HepG2 (cell line): ENCODE measurements around the gene ERLIN1. TPM values are rescaled to one million over a fixed set of nuclear protein-coding genes. Genes with fewer than 3 reads are reported as not detected.

Experiments used
- ATAC-seq: fragments of 200-7000 bp; cut with Tn5 transposase; 3 replicates; pipeline ENCODE4 v1.9.1; 2020; ENCODE audit warnings: mild to moderate bottlenecking, moderate library complexity
- BruUV-seq: library from RNA; stranded (reverse); fragments of 400-500 nt; replicated peaks from 2 replicates; lab custom pipeline; 2021; lab: Mats Ljungman, UMichigan
- CTCF ChIA-PET: fragments of 300-600 bp; formaldehyde crosslinking; extraction: SDS; loops from one replicate; lab custom pipeline; 2021; ENCODE audit warnings: low total read pairs, inconsistent platforms, low intra/inter-chr PET ratio; lab: Yijun Ruan, JAX
- POLR2A ChIA-PET: fragments of 350-600 bp; sonication (Branson Sonifier 250); formaldehyde crosslinking; loops from one replicate; lab custom pipeline; 2020; ENCODE audit warnings: antibody characterized with exemption, inconsistent platforms; lab: Yijun Ruan, JAX
- DNase-seq: peaks from one replicate; pipeline ENCODE4 v3.0.0-alpha.2; 2015; ENCODE audit warnings: low spot score
- FAIRE-seq: peaks from 3 replicates; lab custom pipeline; 2011; peaks lifted over from hg19 to GRCh38; lab: Jason Lieb, UNC
- H2AFZ ChIP-seq: one replicate; pipeline ENCODE4 v1.6.1; 2011; ENCODE audit warnings: low read length, inconsistent platforms
- H3K27ac ChIP-seq: fragments of 300-600 bp; 3 replicates; pipeline ENCODE4 v1.8.0; 2011; ENCODE audit warnings: mixed run types, mild to moderate bottlenecking, mixed read lengths, low read length, inconsistent platforms; ENCODE audit not compliant: insufficient read depth; ENCODE audit errors: extremely low read length
- H3K27me3 ChIP-seq, 2 experiments: fragments of 200-600 bp in 1 of 2; 2 replicates in 1 of 2; 3 replicates in 1 of 2; pipeline versions ENCODE4 v1.6.0 to v1.8.0; 2011; ENCODE audit warnings: low read length in 2 of 2, mild to moderate bottlenecking in 2 of 2, moderate library complexity in 2 of 2, inconsistent platforms in 1 of 2; ENCODE audit not compliant: insufficient read depth in 2 of 2, control insufficient read depth in 1 of 2
- H3K36me3 ChIP-seq, 2 experiments: fragments of 200-600 bp in 1 of 2; replicated peaks in 1 of 2; 2 replicates in 1 of 2; 3 replicates in 1 of 2; pipeline versions ENCODE4 v1.5.1 to v1.8.0; 2011; ENCODE audit warnings: low read length in 2 of 2, inconsistent platforms in 1 of 2; ENCODE audit not compliant: insufficient read depth in 2 of 2, control insufficient read depth in 1 of 2
- H3K4me1 ChIP-seq: 2 replicates; pipeline ENCODE4 v1.5.1; 2012; ENCODE audit warnings: low read length, inconsistent platforms; ENCODE audit not compliant: insufficient read depth
- H3K4me2 ChIP-seq: 2 replicates; pipeline ENCODE4 v1.6.0; 2011; ENCODE audit warnings: low read depth, low read length, inconsistent platforms
- H3K4me3 ChIP-seq, 3 experiments: fragments of 200-600 bp in 1 of 3; sonication (generic), shearing (Covaris generic) in 1 of 3; replicated peaks in 1 of 3; 2 replicates each; pipeline ENCODE4 v1.5.1; 2011 to 2016; ENCODE audit warnings: low read length in 3 of 3, inconsistent platforms in 2 of 3, low read depth in 2 of 3, mild to moderate bottlenecking in 2 of 3, control low read depth in 1 of 3, mixed read lengths in 1 of 3; ENCODE audit not compliant: insufficient read depth in 1 of 3
- H3K79me2 ChIP-seq: one replicate; pipeline ENCODE4 v1.6.1; 2011; ENCODE audit warnings: low read length, inconsistent platforms; ENCODE audit not compliant: insufficient read depth
- H3K9ac ChIP-seq: 2 replicates; pipeline ENCODE4 v1.6.0; 2011; ENCODE audit warnings: mild to moderate bottlenecking, low read depth, low read length, inconsistent platforms; ENCODE audit not compliant: insufficient read depth
- H3K9me3 ChIP-seq: 2 replicates; pipeline ENCODE4 v1.5.1; 2012; ENCODE audit warnings: mild to moderate bottlenecking, low read length
- H4K20me1 ChIP-seq: 2 replicates; pipeline ENCODE4 v1.6.0; 2011; ENCODE audit warnings: inconsistent platforms, mild to moderate bottlenecking, low read length, moderate library complexity; ENCODE audit not compliant: insufficient read depth
- CENPBD1 ChIP-seq: sonication (generic); formaldehyde crosslinking; IDR thresholded peaks from 2 replicates; pipeline ENCODE4 v1.8.0; 2022; ENCODE audit warnings: missing genetic modification reagents, low read depth, mild to moderate bottlenecking, borderline replicate concordance
- GMEB2 ChIP-seq: IDR thresholded peaks from 2 replicates; pipeline ENCODE4 v1.6.1; 2016; ENCODE audit warnings: missing biosample characterization, missing genetic modification reagents, low read depth
- NR3C1 ChIP-seq: sonication (generic); formaldehyde crosslinking; IDR thresholded peaks from 2 replicates; pipeline ENCODE4 v1.4.0; 2020; ENCODE audit warnings: missing genetic modification reagents
- U2AF2 ChIP-seq: fragments of 200-400 bp; formaldehyde crosslinking; IDR thresholded peaks from 2 replicates; pipeline ENCODE4 v1.6.1; 2017; ENCODE audit warnings: low read depth, mild to moderate bottlenecking, low read length
- ZNF121 ChIP-seq: sonication (generic); formaldehyde crosslinking; IDR thresholded peaks from 2 replicates; pipeline ENCODE4 v1.5.0; 2020; ENCODE audit warnings: mild to moderate bottlenecking, missing genetic modification reagents
- WGBS: methylation state at CpG from one replicate; pipeline ENCODE4 v1.1.6; 2017; ENCODE audit warnings: low lambda C conversion rate; 5-methylcytosine and 5-hydroxymethylcytosine counted together
- in situ Hi-C: cut with HindIII; loops from 2 replicates; pipeline ENCODE4 v1.10.0; 2017; ENCODE audit warnings: low pct_unique_long_range_greater_than_20kb; ENCODE audit not compliant: extremely low pct_ligation_motif_present
- intact Hi-C: fragments of 100-400 bp; cut with micrococcal nuclease; formaldehyde crosslinking; loops from one replicate; pipeline ENCODE4 v1.10.0; 2022; ENCODE audit not compliant: unreplicated experiment
- polyA plus RNA-seq, 8 experiments: library from polyadenylated mRNA; depleted of rRNA in 3 of 8; stranded (reverse) in 7 of 8; unstranded in 1 of 8; fragments of >200 nt; fragmentation: Illumina TruSeq in 4 of 8; extraction: Trizol in 4 of 8; gene quantifications; 2 replicates each; pipeline versions ENCODE4 v1.2.1 to v1.2.3, GENCODE V29; 2011 to 2016; ENCODE audit warnings: low read depth in 4 of 8, missing spikeins in 1 of 8, mixed read lengths in 1 of 8; ENCODE audit not compliant: insufficient read depth in 1 of 8
- total RNA-seq, 5 experiments: library from RNA; depleted of rRNA; stranded (reverse); fragments of >200 nt; fragmentation: Illumina TruSeq; extraction: Trizol; gene quantifications; 2 replicates each; pipeline ENCODE4 v1.2.3, GENCODE V29; 2016; ENCODE audit warnings: low read depth in 1 of 5

ERLIN1 gene
- total and polyA plus RNA-seq, 2 of the 13 experiments (the other 11 are each of a cell fraction or from before 2014, with no cell fraction given): 56.8 to 69.3 TPM

- ATAC-seq (no peak), DNase-seq (no peak), FAIRE-seq (no peak)
- ChIA-PET POLR2A (no interaction called here), CTCF (no interaction called here)
- intact Hi-C loops: no loop called here
- H3K36me3 ChIP-seq: no peaks in the 10 kb centered on the region
- H3K4me1 ChIP-seq: peaks cover 7% of the 10 kb centered on the region
- no peak overlapping the region for H3K4me2 ChIP-seq
- H3K79me2 ChIP-seq: no peaks in the 10 kb centered on the region
- H2AFZ ChIP-seq: no peak overlapping the region
- in situ Hi-C loops: no loop called here
- no peak overlapping the region for H3K27ac ChIP-seq
- TF ChIP-seq CENPBD1 (no peak), U2AF2 (0 out of 2 replicates have a peak, but pooled peaks have one; percentile 64), GMEB2 (no peak)
- H3K9me3 ChIP-seq: no peaks in the 10 kb centered on the region
- no peaks in the 10 kb centered on the region for H4K20me1 ChIP-seq
- H3K4me3 ChIP-seq: no peak overlapping the region
- no TSS peak for BruUV-seq
- 0 out of 5 replicates have a peak, but pooled peaks cover 0 to 3% of the 10 kb centered on the region in 2 experiments for H3K27me3 ChIP-seq
- no peak overlapping the region for H3K9ac ChIP-seq
Observed at GRCh38 chr10:100122780-100123179, 63.0 kb downstream of the ERLIN1 start.

- no peak overlapping the region for H3K9ac ChIP-seq
- DNase-seq (no peak), ATAC-seq (no peak), FAIRE-seq (no peak)
- TF ChIP-seq NR3C1 (no peak), ZNF121 (CRISPR knock-in tag) (peak; percentile 58; the same call in 1 of the 2 replicates)
- H3K36me3 ChIP-seq: no peaks in the 10 kb centered on the region
- H3K27ac ChIP-seq: no peak overlapping the region
- in situ Hi-C loops (no loop called here), intact Hi-C loops (no loop called here)
- POLR2A ChIA-PET: no interaction called here
- H2AFZ ChIP-seq: no peak overlapping the region
- peaks cover 15% of the 10 kb centered on the region for H3K4me1 ChIP-seq
- no peaks in the 10 kb centered on the region for H3K9me3 ChIP-seq
- no peak overlapping the region for H3K4me3 ChIP-seq
- no peak overlapping the region for H3K4me2 ChIP-seq
- H3K27me3 ChIP-seq: 0 out of 5 replicates have a peak, but pooled peaks cover 0 to 3% of the 10 kb centered on the region in 2 experiments
- CTCF ChIA-PET: no interaction called here
- H4K20me1 ChIP-seq: no peaks in the 10 kb centered on the region
- no TSS peak for BruUV-seq
- WGBS: 44% methylated on average over 2 of the region's 2 CpGs
- no peaks in the 10 kb centered on the region for H3K79me2 ChIP-seq
Observed at GRCh38 chr10:100120550-100120949, 65.3 kb downstream of the ERLIN1 start.
